GM18520 (cell line): Measurements from ENCODE around the gene LSM12.
A peak's percentile ranks its signal among the peaks of the same experiment; 100 is the strongest.
"Not testable (repeated sequence)": the region's sequence is repeated elsewhere in the genome, so short reads cannot be mapped to it uniquely, and the experiment has no call there.

Source experiments
- ATAC-seq: cut with Tn5 transposase; IDR thresholded peaks from one replicate; pipeline ENCODE4 v1.9.1; 2021; ENCODE audit not compliant: unreplicated experiment

The LSM12 gene

DNA sequence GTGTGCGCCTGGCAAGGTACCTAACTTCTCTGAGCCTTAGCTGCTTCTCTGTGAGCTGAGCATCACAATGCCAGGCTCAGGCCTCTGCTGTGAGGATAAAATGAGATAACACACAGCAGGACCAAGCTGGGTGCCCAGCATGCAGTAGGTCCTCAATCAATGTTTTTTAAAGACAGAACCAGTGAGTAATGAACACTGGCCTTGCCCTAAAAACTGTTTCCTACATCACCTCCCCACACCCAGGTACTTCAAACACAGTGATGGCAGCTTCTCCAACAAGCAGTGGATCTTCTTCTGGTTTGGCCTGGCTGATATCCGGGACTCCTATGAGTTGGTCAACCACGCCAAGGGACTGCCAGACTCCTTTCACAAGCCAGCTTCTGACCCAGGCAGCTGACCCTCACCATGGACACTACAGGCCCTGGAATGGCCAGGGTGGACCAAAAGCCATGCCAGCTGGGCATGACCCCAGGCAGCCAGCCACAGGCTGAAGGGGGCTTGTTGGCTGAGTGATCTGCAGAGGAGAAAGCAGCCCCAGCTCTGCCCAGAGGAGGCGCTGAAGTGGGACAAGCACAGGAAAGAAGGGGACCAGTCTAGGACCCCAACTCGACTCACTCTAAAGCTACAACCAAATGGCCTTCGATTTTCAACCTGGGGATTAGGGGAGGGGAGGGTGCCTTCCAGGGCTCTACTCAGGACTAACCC, 58.1 kb downstream of the LSM12 start:
- no peak for ATAC-seq

DNA sequence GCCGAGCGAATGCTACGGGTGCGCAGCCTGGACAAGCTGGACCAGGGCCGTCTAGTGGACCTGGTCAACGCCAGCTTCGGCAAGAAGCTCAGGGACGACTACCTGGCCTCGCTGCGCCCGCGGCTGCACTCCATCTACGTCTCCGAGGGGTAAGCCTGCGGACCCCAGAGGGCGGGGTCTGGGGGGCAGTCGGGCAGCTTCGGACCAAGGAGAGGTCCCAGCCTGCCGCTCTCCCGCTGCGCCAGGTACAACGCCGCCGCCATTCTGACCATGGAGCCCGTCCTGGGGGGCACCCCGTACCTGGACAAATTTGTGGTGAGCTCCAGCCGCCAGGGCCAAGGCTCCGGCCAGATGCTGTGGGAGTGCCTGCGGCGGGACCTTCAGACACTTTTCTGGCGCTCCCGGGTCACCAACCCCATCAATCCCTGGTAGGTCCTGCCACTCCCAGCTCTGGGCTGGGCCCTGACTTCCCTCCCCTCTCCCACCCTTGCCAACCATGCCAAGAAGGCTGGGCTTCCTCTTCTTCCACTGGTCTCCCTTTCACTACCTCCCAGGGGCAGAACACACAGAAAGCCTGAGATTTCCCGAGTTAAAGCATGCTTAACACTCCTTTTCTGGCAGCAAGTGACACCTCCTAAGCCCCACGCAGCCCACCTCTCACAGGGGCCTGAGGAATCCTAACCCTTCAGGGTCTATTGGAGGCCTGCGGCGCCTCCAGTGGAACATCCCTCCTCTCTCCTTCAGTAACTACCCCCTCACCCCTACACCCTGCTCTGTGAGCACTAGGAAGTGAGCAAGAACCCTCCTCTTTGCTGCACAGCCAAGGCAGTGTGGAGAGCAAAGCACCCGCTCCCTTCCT, 58.9 kb downstream of the LSM12 start:
- no peak for ATAC-seq

DNA sequence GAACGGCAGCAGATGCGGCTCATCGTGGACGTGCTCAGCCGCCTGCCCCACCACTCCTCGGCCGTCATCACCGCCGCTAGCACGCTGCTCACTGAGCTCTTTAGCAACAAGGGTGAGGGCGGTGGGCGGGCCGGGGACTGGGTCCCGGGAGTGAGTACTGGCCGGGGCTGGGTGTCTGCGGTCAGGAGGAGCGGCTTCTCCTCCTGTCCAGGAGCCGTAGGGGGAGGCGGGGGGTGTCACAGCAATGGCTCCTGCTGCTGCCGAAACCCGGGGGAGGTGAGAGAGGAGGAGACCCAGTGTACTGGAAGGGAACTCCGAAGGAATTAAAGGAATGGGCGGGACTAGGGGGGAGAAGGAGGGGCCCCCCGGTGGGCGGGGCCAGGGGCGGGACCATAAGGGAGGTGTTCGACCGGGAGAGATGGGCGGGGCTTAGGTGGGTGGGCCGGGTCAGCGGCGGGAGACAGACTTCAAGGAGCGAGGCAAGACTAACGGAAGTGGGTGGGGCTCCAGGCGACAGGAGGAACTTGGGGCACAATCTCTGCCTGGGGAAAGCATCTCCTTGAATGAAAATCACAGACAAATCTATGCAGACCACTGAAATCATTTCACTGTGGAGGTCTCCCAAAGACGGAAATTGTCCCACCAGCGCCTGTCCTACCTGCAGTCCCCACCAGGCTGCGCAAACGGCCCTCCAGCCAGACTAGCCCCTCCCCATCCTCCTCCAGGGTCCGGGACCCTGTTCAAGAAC, 59.7 kb downstream of the LSM12 start:
- peak; percentile 44 for ATAC-seq

DNA sequence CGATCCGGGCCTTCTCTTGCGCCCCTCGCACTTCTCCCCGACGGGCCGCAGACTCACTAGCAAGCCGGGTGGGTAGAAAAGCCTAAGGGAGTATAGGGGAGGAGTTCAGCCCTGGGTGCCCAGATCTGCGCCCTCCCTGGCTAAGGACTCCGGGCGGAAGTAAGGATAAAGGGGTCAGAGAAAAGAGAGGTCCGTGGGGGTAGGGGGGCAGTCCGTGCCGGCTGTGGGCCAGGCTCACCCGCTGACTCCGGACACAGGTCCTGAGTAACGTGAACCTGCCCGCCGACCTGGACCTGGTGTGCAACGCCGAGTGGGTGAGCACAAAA, 60.2 kb downstream of the LSM12 start:
- ATAC-seq: no peak

DNA sequence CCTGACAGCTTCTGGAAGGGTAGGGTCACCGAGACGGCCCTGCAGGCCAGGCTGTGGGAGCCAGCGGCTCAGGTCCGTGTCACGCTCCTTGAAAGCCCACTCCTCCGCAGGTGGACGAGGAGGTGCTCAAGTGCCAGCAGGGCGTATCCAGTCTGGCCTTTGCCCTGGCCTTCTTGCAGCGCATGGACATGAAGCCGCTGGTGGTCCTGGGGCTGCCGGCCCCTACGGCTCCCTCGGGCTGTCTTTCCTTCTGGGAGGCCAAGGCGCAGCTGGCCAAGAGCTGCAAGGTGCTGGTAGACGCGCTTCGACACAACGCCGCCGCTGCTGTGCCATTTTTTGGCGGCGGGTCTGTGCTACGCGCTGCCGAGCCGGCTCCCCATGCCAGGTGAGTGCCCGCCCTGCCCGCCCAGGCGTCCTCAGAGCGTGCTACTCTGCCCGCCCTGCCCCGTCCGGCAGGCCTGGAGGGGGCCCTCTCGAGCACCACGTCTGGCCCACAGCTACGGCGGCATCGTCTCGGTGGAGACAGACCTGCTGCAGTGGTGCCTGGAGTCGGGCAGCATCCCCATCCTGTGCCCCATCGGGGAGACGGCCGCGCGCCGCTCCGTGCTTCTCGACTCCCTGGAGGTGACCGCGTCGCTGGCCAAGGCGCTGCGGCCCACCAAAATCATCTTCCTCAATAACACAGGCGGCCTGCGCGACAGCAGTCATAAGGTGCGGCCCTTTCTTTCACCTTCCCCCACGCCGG, 60.8 kb downstream of the LSM12 start:
- no peak for ATAC-seq

DNA sequence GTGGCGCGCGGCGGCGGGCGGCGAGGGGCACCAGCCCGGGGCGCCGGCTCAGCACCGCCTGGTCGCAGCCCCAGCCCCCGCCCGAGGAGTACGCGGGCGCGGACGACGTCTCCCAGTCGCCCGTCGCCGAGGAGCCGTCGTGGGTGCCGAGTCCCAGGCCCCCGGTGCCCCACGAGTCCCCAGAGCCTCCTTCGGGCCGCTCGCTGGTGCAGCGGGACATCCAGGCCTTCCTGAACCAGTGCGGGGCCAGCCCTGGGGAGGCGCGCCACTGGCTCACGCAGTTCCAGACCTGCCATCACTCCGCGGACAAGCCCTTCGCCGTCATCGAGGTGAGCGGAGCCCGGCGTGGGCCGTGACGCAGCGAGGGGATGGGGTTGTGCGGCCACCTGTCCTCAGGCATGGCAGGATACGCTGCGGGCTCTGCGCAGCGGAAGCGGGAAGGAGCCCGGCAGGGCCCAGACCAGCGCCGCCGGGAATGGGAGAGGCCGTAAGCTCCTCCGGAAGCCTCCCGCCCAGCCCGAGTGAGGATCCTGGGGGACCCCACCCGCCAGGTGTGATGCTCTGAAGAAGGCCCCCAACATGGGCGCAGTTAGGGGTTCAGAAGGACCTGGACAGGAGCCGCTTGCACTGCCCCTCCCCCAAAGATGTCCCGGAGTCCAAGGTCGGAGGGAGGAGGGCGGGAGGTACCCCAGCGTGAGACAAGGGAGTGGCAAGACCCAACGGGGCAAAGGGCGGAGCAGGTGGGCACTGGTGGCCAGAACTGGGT, 61.5 kb downstream of the LSM12 start:
- ATAC-seq: no peak

DNA sequence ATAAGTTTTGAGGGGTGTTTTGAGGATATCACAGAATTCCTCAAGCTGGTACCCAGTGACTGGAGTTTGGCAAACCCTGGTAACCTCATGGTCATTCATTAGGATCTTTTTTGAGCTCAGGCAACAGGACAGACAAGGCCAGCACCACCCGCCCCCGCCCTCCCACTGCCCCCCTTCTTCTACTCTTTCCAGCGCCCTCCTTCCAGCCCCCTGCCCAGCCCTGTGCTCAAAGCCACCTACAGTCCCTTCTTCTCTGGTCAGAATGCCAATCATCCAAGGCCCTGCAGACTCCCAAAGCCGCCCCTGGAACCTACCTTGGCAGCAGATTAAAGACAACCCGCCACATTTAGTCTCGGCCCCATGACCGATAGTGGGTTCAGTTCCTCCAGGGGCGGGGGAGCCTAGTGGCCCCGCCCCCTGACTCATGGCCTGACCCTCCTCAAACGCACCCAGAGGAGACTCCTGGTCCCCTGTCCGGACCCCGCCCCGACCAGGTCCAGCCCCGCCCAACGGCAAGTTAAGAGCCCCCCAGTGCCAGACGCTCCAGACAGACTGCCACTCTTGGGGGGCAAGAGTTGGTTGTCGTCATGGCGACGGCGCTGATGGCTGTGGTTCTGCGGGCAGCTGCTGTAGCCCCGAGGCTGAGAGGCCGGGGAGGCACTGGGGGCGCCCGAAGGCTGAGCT, 62.3 kb downstream of the LSM12 start, which contains the start of gene NAGS:
TSS of gene NAGS (plus strand) at position 546 of the 684 bp plus-strand sequence. CDS start at position 588, 42 bp downstream.
- ATAC-seq: no peak

DNA sequence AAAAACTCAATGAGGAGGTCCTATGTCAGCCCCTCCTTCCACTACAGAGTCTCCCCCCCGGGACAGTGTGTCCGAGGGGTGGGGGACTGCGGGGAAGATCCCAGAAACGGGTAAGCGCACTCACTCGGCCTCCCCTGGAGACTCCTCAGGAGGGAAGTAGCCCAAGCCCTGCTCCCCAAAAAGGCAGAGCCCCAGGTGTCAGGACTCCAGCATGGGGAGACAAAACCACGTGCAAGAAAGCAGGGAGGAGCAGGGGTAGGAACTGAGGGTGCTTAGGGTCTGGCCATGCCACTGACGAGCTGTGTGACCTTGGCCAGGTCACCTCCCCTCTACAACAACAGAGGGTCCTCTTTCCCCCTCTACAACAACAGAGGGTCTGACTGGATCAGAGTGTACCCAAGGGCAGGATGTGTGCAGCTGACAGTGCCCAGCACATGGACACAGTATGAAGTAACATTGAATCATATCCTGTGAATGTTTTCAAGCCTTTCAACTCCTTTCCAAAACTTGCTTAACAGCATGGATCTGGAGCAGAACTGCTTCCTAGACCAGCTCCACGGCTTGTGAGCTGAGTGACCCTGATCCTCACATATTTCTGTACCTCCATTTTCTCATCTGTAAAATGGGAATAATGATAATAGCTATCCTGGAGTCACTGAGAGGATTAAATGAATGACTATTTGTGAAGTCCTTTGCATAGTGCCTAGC, 64.2 kb downstream of the LSM12 start:
- ATAC-seq: no peak

DNA sequence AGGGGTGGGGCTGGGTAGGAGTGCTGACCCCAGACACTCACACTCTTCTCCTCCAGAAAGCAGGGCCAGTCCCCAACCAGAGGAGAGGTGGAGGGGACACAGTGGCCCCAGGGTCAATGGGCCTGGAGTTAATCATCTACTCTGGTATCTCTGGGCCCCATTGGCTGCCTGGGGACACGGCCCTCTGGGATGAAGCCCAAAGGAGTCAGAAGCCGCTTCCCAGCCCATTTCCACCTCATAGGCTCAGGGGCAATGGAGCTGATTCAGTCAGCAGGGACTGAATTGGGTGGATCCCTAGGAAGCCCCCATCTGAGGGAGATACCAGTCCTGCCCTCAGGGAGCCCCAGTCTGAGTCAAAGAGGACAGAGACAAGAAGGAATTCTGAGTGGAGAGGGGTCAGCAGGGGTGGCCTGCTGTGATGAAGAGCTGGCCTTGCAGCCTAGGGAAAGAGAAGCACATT, 65.0 kb downstream of the LSM12 start:
- no peak for ATAC-seq

DNA sequence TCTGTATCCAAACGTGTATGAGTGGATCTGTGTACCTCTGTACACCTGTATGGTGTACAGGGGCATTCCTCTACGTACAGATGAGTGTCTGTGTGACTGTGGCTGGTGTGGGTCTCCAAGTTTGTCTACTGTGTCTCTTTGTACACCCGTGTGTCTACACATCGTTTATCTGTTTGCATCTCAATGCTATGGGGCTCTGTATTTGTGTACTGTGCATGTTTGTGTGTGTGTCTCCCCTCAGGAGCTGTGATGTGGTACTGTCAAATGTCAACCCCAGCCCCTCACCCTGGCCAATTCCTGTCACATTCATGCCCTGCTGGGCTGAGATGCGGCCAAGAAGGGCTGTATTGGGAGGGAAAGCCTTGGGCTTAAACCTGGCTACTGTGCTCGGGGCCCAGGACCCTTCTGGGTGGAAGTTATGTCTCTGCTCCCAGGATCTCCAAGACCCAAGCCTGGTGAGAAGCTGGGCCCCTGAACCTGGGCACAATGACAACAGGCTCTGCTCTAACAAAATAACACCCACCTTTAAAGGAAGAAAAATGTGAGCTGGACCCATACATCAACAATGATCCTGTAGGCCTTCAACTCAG, 65.5 kb downstream of the LSM12 start:
- ATAC-seq: no peak

DNA sequence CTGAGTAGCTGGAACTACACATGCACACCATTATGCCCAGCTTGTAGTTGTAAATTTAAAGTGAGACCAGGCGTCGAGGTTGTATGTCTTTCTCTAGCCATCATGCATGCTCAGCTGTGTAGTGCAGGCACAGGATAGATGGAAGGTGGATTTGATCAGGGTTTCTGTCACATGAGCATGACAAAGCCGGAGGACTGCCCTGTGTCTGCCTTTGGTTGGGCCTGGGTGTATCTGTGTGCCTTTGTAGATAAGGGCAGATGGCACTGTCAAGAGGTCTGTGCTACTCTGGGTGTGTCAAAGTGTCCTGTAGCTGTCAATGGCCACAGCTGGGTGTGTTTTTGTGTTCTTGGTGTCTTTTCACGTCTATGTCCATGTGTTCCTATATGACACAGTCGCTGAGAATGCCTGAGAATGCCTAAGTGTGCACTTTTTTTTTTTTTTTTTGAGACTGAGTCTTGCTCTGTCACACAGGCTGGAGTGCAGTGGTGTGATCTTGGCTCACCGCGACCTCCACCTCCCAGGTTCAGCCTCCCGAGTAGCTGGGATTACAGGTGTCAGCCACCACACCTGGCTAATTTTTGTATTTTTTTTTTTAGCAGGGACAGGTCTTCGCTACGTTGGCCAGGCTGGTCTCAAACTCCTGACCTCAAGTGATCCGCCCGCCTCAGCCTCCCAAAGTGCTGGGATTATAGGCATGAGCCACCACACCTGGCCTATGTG, 66.2 kb downstream of the LSM12 start:
- no peak for ATAC-seq

DNA sequence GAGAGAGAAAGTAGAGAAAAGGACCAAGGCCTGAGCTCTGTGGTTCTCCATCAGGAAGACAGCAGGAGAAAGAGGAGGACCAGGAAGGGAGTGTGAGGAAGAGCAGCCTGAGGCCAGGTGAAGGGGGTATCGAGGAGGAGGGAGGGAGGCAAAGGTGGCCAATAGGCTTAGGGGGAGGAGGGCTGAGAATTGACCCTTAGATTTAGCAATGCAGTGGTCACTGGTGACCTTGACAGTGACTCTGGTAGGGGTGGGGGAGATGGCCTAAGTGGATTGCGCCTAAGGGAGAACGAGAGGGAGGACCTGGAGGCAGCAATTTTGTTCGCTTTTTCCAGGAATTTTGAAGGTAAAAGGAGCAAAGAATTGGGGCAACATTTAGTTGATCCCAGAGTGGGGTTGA, 67.4 kb downstream of the LSM12 start:
- no peak for ATAC-seq

DNA sequence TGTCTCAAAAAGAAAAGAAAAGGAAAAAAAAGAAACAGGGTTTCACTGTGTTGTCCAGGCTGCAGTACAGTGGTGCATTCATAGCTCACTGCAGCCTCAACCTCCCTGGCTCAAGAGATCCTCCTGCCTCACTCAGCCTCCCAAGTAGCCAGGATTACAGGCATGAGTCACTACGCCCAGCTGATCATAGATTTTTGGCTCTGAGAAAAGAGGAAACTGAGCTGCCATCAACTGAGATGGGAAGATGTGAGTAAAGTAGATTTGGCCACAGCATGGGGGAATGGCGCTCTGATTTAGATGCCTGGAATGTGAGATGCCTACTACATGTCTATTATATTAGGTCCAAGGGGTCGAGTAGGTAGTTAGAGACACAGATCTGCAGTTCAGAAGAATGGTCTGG, 67.9 kb downstream of the LSM12 start:
- no peak for ATAC-seq

DNA sequence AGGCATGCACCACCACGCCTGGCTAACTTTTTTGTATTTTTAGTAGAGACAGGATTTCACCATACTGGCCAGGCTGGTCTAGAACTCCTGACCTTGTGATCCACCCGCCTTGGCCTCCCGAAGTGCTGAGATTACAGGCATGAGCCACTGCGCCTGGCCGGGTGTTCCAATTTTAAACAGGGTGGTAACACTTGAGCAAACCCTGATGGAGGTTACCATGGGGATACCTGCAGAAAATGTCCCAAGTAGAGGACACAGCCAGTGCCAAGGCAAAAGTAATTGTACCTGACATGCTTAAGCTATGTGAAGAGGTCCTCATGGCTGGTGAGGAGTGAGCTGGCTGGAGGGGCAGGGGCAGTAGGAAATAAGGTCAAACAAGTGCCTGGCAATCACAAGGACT, 69.3 kb downstream of the LSM12 start:
- not testable (repeated sequence) for ATAC-seq

DNA sequence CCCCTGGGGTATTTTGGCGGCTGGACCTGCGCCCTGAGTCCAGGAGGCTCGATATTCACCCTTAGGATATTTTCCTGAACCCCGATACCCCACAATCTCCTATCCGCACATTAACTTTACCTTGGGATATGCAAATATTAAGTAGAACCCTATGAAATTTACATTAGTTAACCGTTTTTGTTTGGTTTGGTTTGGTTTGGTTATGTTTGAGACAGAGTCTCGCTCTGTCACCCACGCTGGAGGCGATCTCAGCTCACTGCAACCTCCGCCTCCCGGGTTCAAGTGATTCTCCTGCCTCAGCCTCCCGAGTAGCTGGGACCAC, 71.4 kb downstream of the LSM12 start:
- ATAC-seq: no peak

DNA sequence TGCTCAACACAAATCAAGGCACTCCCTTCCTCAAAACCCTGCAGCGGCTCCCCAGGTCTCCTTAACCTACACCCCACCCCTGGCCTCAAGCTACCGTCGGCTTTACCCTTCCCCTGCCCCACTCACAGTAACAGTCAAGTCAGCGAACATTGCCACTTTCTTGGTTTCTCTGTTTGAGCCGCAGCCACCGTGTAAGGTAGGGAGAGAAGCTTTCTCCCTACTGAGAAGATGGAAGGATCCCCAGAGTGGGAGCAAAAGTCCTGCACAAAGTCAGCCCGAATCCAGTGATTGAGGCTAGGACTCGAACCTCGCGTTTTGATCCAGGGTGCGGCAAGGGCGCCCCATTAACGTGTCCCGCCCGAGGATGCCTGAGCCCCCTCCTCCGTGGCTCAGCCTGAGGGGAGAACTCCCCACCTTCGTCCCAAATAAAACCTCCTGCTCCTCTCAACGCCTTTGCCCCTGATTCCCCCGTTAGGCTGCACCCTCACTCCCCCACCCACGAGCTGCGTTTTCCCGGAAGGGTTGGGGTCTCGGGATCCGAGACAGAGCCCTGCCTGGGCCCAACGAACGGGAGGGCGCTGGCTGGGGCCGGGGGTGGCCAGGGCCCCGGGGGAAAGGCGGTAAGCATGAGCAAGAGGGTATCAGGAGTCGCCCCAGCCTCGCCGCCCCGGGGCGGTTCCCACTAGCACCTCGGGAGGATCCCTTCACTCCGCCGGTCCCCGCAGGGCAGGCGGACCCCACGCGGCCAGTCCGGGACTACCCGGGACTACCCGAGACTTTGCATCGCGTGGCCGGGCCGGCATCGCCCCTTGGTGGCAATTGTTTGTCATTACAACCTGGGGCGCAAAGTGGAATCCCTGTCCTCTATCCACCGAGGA, 72.0 kb downstream of the LSM12 start:
- no peak for ATAC-seq

DNA sequence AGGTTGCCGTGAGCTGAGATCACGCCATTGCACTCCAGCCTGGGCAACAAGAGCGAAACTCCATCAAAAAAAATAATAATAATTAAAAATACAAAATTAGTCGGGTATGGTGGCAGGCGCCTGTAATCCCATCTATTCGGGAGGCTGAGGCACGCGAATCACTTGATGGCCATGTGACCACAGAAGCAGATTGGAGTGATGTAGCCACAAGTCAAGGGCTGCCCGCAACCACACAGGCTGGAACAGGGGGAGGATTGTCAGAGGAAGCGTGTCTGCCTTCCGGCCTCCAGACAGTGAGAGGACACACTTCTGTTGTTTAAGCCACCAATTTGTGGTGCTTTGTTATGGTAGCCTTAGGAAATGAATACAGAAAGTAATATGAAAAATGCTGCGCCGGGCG, 73.8 kb downstream of the LSM12 start:
- no peak for ATAC-seq
